ENCODE results near the gene ITPR2.

Gene ITPR2

GRCh38 chr12:26554332-26554731 is 278.7 kb downstream of the ITPR2 start:
- Histone ChIP-seq H3K9me3 (no peaks in the 10 kb centered on the region), H3K27me3 (no peaks in the 10 kb centered on the region), H3K36me3 (peaks cover 5 to 38% (median 12%) of the 10 kb centered on the region in 3 donors), H3K27ac (no peak overlapping the region), H3K4me1 (no peaks in the 10 kb centered on the region), H3K4me3 (no peak overlapping the region)
- no peak for TF ChIP-seq CTCF (IDR thresholded peaks at IDR 0.05)
- no peak for DNase-seq
- intact Hi-C loops (cut with DNase I; ENCODE audit: low total_unique reads): no loop called here

GRCh38 chr12:26551385-26551784 is 281.6 kb downstream of the ITPR2 start:
- DNase-seq: no peak
- no peaks in the 10 kb centered on the region for H3K27me3 ChIP-seq
- TF ChIP-seq CTCF (IDR thresholded peaks at IDR 0.05): no peak
- H3K4me1 ChIP-seq: no peaks in the 10 kb centered on the region
- H3K9me3 ChIP-seq: no peaks in the 10 kb centered on the region
- H3K36me3 ChIP-seq: peaks cover 5 to 38% (median 12%) of the 10 kb centered on the region in 3 donors
- intact Hi-C loops (cut with DNase I; ENCODE audit: low total_unique reads): no loop called here
- no peak overlapping the region for H3K4me3 ChIP-seq
- H3K27ac ChIP-seq: no peak overlapping the region

- H3K36me3 ChIP-seq: peaks cover 8 to 11% (median 10%) of the 10 kb centered on the region in 3 donors
Observed at GRCh38 chr12:26548227-26548626, 284.8 kb downstream of the ITPR2 start.

GRCh38 chr12:26546535-26547314 is 286.3 kb downstream of the ITPR2 start:
- Histone ChIP-seq H3K36me3 (peaks cover 7 to 10% (median 8%) of the 10 kb centered on the region in 3 donors), H3K4me1 (no peaks in the 10 kb centered on the region), H3K9me3 (peaks cover 0 to 4% (median 0%) of the 10 kb centered on the region in 3 donors), H3K4me3 (no peak overlapping the region), H3K27me3 (no peaks in the 10 kb centered on the region), H3K27ac (no peak overlapping the region)
- intact Hi-C loops (cut with DNase I; ENCODE audit: low total_unique reads): no loop called here
- TF ChIP-seq CTCF (IDR thresholded peaks at IDR 0.05): no peak
- DNase-seq: no peak

More at GRCh38 chr12:26548227-26548626, 284.8 kb downstream of the ITPR2 start:
- H3K4me3 ChIP-seq: no peak overlapping the region
- intact Hi-C loops (cut with DNase I; ENCODE audit: low total_unique reads): no loop called here
- no peak for DNase-seq
- H3K4me1 ChIP-seq: no peaks in the 10 kb centered on the region
- H3K27me3 ChIP-seq: no peaks in the 10 kb centered on the region
- H3K27ac ChIP-seq: no peak overlapping the region
- peaks cover 0 to 4% (median 0%) of the 10 kb centered on the region in 3 donors for H3K9me3 ChIP-seq
- no peak for TF ChIP-seq CTCF (IDR thresholded peaks at IDR 0.05)

GRCh38 chr12:26539131-26539530 is 293.9 kb downstream of the ITPR2 start:
- Histone ChIP-seq H3K4me1 (no peaks in the 10 kb centered on the region), H3K27me3 (no peaks in the 10 kb centered on the region), H3K9me3 (no peaks in the 10 kb centered on the region), H3K4me3 (no peak overlapping the region), H3K36me3 (peaks cover 0 to 8% (median 7%) of the 10 kb centered on the region in 3 donors), H3K27ac (no peak overlapping the region)
- TF ChIP-seq CTCF (IDR thresholded peaks at IDR 0.05): no peak
- no peak for DNase-seq
- intact Hi-C loops (cut with DNase I; ENCODE audit: low total_unique reads): no loop called here

Data from tibial artery (tissue), 4 donors.